H9 (cell line): ENCODE measurements around the gene ULK2. TPM values are rescaled to one million over a fixed set of nuclear protein-coding genes. Genes with fewer than 3 reads are reported as not detected.

Experiments used
- DNase-seq: peaks from one replicate; pipeline ENCODE4 v3.0.0-alpha.2; 2017
- H2AFZ ChIP-seq: one replicate; pipeline ENCODE4 v1.6.1; 2013; ENCODE audit warnings: mild to moderate bottlenecking, low read length, control low read depth, moderate library complexity
- H2AK5ac ChIP-seq: 2 replicates; pipeline ENCODE4 v1.6.1; 2013; ENCODE audit warnings: low read length, control low read depth, mixed read lengths; ENCODE audit not compliant: insufficient read length
- H2BK120ac ChIP-seq: one replicate; pipeline ENCODE4 v1.6.1; 2013; ENCODE audit warnings: low read depth, mild to moderate bottlenecking, low read length, control low read depth, inconsistent platforms; ENCODE audit not compliant: poor library complexity, severe bottlenecking
- H2BK12ac ChIP-seq: 2 replicates; pipeline ENCODE4 v1.6.1; 2013; ENCODE audit warnings: low read length, control low read depth, mixed read lengths, low read depth; ENCODE audit not compliant: insufficient read length
- H2BK15ac ChIP-seq: 2 replicates; pipeline ENCODE4 v1.6.1; 2013; ENCODE audit warnings: low read depth, low read length, control low read depth
- H2BK20ac ChIP-seq: one replicate; pipeline ENCODE4 v1.6.1; 2013; ENCODE audit warnings: low read depth, mild to moderate bottlenecking, low read length, control low read depth, inconsistent platforms; ENCODE audit not compliant: poor library complexity, severe bottlenecking
- H2BK5ac ChIP-seq: 2 replicates; pipeline ENCODE4 v1.6.1; 2013; ENCODE audit warnings: low read length, control low read depth, mixed read lengths; ENCODE audit not compliant: insufficient read length
- H3K14ac ChIP-seq: 2 replicates; pipeline ENCODE4 v1.6.1; 2013; ENCODE audit warnings: low read length, control low read depth; ENCODE audit not compliant: insufficient read depth
- H3K18ac ChIP-seq: 2 replicates; pipeline ENCODE4 v1.6.1; 2013; ENCODE audit warnings: low read depth, mild to moderate bottlenecking, mixed read lengths, low read length, control low read depth; ENCODE audit not compliant: insufficient read length
- H3K23ac ChIP-seq: 2 replicates; pipeline ENCODE4 v1.6.1; 2013; ENCODE audit warnings: low read length, control low read depth, mixed read lengths, low read depth; ENCODE audit not compliant: insufficient read length
- H3K23me2 ChIP-seq: 2 replicates; pipeline ENCODE4 v1.6.1; 2013; ENCODE audit warnings: low read depth, mild to moderate bottlenecking, mixed read lengths, low read length, control low read depth; ENCODE audit not compliant: insufficient read length, poor library complexity, severe bottlenecking
- H3K27ac ChIP-seq: 2 replicates; pipeline ENCODE4 v1.5.1; 2013; ENCODE audit warnings: low read length, control low read depth, mixed read lengths, low read depth; ENCODE audit not compliant: insufficient read length
- H3K27me3 ChIP-seq: 2 replicates; pipeline ENCODE4 v1.6.1; 2013; ENCODE audit warnings: low read length, control low read depth, inconsistent platforms; ENCODE audit not compliant: insufficient read depth
- H3K4ac ChIP-seq: 2 replicates; pipeline ENCODE4 v1.6.1; 2013; ENCODE audit warnings: low read depth, mild to moderate bottlenecking, control low read depth, inconsistent platforms, low read length, moderate library complexity
- H3K4me1 ChIP-seq: 2 replicates; pipeline ENCODE4 v1.6.1; 2013; ENCODE audit warnings: low read length, control low read depth, inconsistent platforms; ENCODE audit not compliant: insufficient read depth
- H3K4me2 ChIP-seq: 2 replicates; pipeline ENCODE4 v1.6.1; 2013; ENCODE audit warnings: low read length, control low read depth, mixed read lengths; ENCODE audit not compliant: insufficient read length, insufficient read depth
- H3K56ac ChIP-seq: 2 replicates; pipeline ENCODE4 v1.6.1; 2013; ENCODE audit warnings: low read depth, mild to moderate bottlenecking, mixed read lengths, low read length, control low read depth; ENCODE audit not compliant: insufficient read length
- H3K79me1 ChIP-seq: 2 replicates; pipeline ENCODE4 v1.6.1; 2013; ENCODE audit warnings: low read depth, mild to moderate bottlenecking, moderate library complexity, low read length, control low read depth, inconsistent platforms; ENCODE audit not compliant: insufficient read depth, poor library complexity, severe bottlenecking
- H3K79me2 ChIP-seq: 2 replicates; pipeline ENCODE4 v1.6.1; 2013; ENCODE audit warnings: low read length, control low read depth, inconsistent platforms; ENCODE audit not compliant: insufficient read depth
- H3K9ac ChIP-seq: 2 replicates; pipeline ENCODE4 v1.6.1; 2013; ENCODE audit warnings: low read length, control low read depth, mixed read lengths; ENCODE audit not compliant: insufficient read length; ENCODE audit errors: extremely low read depth
- H3K9me3 ChIP-seq: one replicate; pipeline ENCODE4 v1.6.1; 2013; ENCODE audit warnings: low read depth, low read length, inconsistent platforms; ENCODE audit not compliant: control insufficient read depth
- H3T11ph ChIP-seq: one replicate; pipeline ENCODE4 v1.6.1; 2013; ENCODE audit warnings: mild to moderate bottlenecking, low read length, control low read depth, inconsistent platforms
- H4K20me1 ChIP-seq: one replicate; pipeline ENCODE4 v1.6.1; 2013; ENCODE audit not compliant: control insufficient read depth, insufficient read length, insufficient read depth
- H4K5ac ChIP-seq: 2 replicates; pipeline ENCODE4 v1.6.1; 2013; ENCODE audit warnings: low read depth, mild to moderate bottlenecking, mixed read lengths, low read length, control low read depth; ENCODE audit not compliant: insufficient read length
- H4K8ac ChIP-seq: replicated peaks from 2 replicates; pipeline ENCODE4 v1.6.1; 2013; ENCODE audit warnings: low read length, control low read depth, mixed read lengths, low read depth; ENCODE audit not compliant: insufficient read length
- H4K91ac ChIP-seq: 2 replicates; pipeline ENCODE4 v1.6.1; 2013; ENCODE audit warnings: low read depth, mild to moderate bottlenecking, moderate library complexity, mixed read lengths, low read length, control low read depth; ENCODE audit not compliant: insufficient read length
- H3K27ac Mint-ChIP-seq, 3 experiments: 2 replicates in 2 of 3; 3 replicates in 1 of 3; pipeline ENCODE4 v1.8.0; 2020 to 2021; ENCODE audit warnings: mixed read lengths in 3 of 3, mild to moderate bottlenecking in 1 of 3, moderate library complexity in 1 of 3
- H3K27me3 Mint-ChIP-seq: 2 replicates; pipeline ENCODE4 v1.8.0; 2021; ENCODE audit warnings: low read depth, mild to moderate bottlenecking, moderate library complexity, mixed read lengths
- H3K36me3 Mint-ChIP-seq, 3 experiments: 2 replicates in 2 of 3; 3 replicates in 1 of 3; pipeline ENCODE4 v1.8.0; 2020 to 2021; ENCODE audit warnings: low read depth in 3 of 3, mixed read lengths in 3 of 3; ENCODE audit not compliant: insufficient read depth in 1 of 3
- H3K4me1 Mint-ChIP-seq, 2 experiments: 2 replicates each; pipeline ENCODE4 v1.8.0; 2020; ENCODE audit warnings: mixed read lengths in 2 of 2
- H3K4me3 Mint-ChIP-seq, 2 experiments: 2 replicates in 1 of 2; 3 replicates in 1 of 2; pipeline ENCODE4 v1.8.0; 2020 to 2021; ENCODE audit warnings: mild to moderate bottlenecking in 2 of 2, mixed read lengths in 2 of 2, moderate library complexity in 1 of 2
- H3K9me3 Mint-ChIP-seq, 2 experiments: 2 replicates in 1 of 2; 3 replicates in 1 of 2; pipeline ENCODE4 v1.8.0; 2020; ENCODE audit warnings: mild to moderate bottlenecking in 2 of 2, mixed read lengths in 2 of 2, moderate library complexity in 1 of 2
- CTCF ChIP-seq: fragments of 200-600 bp; sonication (generic); conservative IDR thresholded peaks from 3 replicates; pipeline ENCODE4 v1.8.0; 2021; ENCODE audit warnings: antibody characterized with exemption, mild to moderate bottlenecking
- WGBS: extraction: QIAGEN DNeasy Blood & Tissue Kit; methylation state at CpG from one replicate; pipeline ENCODE4 v1.1.7; 2013; ENCODE audit warnings: missing lambda C conversion rate, low lambda C conversion rate, mixed read lengths; ENCODE audit not compliant: insufficient read length; ENCODE audit errors: extremely low coverage; 5-methylcytosine and 5-hydroxymethylcytosine counted together
- total RNA-seq: library from RNA; stranded (reverse); gene quantifications from 2 replicates; pipeline ENCODE4 v1.2.1, GENCODE V29; 2021

Gene ULK2
- total RNA-seq, 1 experiment from 2014 or later, result 11.5 TPM

GRCh38 chr17:19909139-19909538 is 41.4 kb upstream of the ULK2 start:
- H3K79me2 ChIP-seq, result no peaks in the 10 kb centered on the region

More at GRCh38 chr17:19909139-19909538, 41.4 kb upstream of the ULK2 start:
- H2AFZ ChIP-seq, result no peak overlapping the region
- H2BK15ac ChIP-seq, result no peak overlapping the region
- no peaks in the 10 kb centered on the region; the same call in 1 of the 2 replicates for H3K4me1 ChIP-seq
- Mint-ChIP-seq H3K27ac (no peak overlapping the region), H3K4me1 (peaks cover 10 to 11% of the 10 kb centered on the region in 2 experiments), H3K36me3 (peaks cover 27 to 68% (median 57%) of the 10 kb centered on the region in 3 experiments; a peak in 6 of 7 replicates), H3K4me3 (no peak overlapping the region), H3K9me3 (no peaks in the 10 kb centered on the region), H3K27me3 (no peaks in the 10 kb centered on the region)
- H3K56ac ChIP-seq, result no peak overlapping the region
- no peak overlapping the region for H3K9ac ChIP-seq
- no peak overlapping the region for H2BK120ac ChIP-seq
- no peaks in the 10 kb centered on the region for H3K23me2 ChIP-seq
- no peak overlapping the region for H2BK20ac ChIP-seq
- DNase-seq, result no peak
- H3T11ph ChIP-seq, result no peak overlapping the region
- no peak overlapping the region for H3K18ac ChIP-seq
- no peak overlapping the region for H4K8ac ChIP-seq
- H3K23ac ChIP-seq, result no peak overlapping the region
- H2AK5ac ChIP-seq, result no peak overlapping the region
- no peak overlapping the region for H4K5ac ChIP-seq
- no peak overlapping the region for H4K91ac ChIP-seq
- no peak for TF ChIP-seq CTCF
- H3K14ac ChIP-seq, result no peak overlapping the region
- no peak overlapping the region for H2BK5ac ChIP-seq
- H3K4ac ChIP-seq, result no peak overlapping the region
- no peak overlapping the region for H3K27ac ChIP-seq
- H3K79me1 ChIP-seq, result no peaks in the 10 kb centered on the region
- no peak overlapping the region for H2BK12ac ChIP-seq
- 100% methylated on average over 1 of the region's 6 CpGs for WGBS
- H3K27me3 ChIP-seq, result no peaks in the 10 kb centered on the region
- H4K20me1 ChIP-seq, result no peaks in the 10 kb centered on the region
- no peak overlapping the region for H3K4me2 ChIP-seq
- H3K9me3 ChIP-seq, result no peaks in the 10 kb centered on the region
